DOHH2 (cell line): ENCODE data around the gene YBX2.

Source experiments
- CTCF ChIP-seq: fragments of 200-600 bp; sonication (generic); IDR thresholded peaks from one replicate; pipeline ENCODE4 v1.5.1; 2014; ENCODE audit warnings: antibody characterized with exemption, mild to moderate bottlenecking, low read depth, low read length; ENCODE audit not compliant: poor library complexity, severe bottlenecking
- EZH2phosphoT487 ChIP-seq: fragments of 200-600 bp; sonication (generic); IDR thresholded peaks from 2 replicates; pipeline ENCODE4 v1.6.1; 2017; ENCODE audit warnings: borderline replicate concordance, mild to moderate bottlenecking, antibody characterized with exemption, low read length, moderate library complexity, mixed read lengths

- no peak for TF ChIP-seq CTCF
- no peak for TF ChIP-seq EZH2phosphoT487
These were observed 27.0 kb upstream of the YBX2 start for GRCh38 chr17:7321466-7321865.
